NCI-H748 (cell line): ENCODE results near the gene SFT2D2.

Source experiments
- DNase-seq: peaks from one replicate; lab custom pipeline; 2025; ENCODE audit not compliant: unreplicated experiment; lab: John Stamatoyannopoulos, UW

The SFT2D2 gene

DNA sequence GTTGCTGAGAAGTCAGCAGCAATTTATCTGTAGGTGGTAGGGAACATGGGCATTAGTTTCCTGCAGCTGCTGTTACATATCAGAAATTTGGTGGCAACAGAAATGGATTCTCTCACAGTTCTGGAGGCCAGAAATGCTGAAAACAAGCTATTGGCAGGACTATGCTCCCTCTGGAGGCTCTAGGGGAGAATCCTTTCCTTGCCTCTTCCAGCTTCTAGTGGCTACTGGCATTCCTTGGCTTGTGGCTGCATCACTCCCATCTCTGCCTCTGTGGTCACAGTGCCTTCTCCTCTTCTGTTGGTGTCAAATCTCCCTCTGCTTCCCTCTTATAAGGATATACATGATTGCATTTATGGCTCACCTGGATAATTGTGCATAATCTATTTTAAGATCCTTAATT, 2.5 kb upstream of the SFT2D2 start:
- DNase-seq: no peak

- DNase-seq: no peak
Measured at GRCh38 chr1:168223681-168224540, 1.9 kb upstream of the SFT2D2 start.

DNA sequence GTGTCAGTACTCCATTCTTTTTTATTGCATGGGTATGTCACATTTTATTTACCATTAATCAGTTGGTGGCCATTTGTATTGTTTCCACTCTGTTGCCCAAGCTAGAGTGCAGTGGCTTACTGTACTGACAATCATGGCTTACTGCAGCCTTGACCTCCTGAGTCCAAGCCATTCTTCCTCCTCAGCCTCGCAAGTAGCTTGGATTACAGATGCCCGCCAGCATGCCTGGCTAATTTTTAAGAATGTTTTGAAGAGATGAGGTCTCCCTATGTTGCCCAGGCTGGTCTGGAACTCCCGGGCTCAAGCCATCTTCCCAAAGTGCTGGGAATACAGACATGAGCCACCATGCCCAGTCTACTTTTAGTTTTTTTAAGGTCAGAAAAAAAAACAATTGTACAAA, 813 bp upstream of the SFT2D2 start:
- no peak for DNase-seq

- DNase-seq: peak; percentile 51
Measured at GRCh38 chr1:168227620-168228019, 1.8 kb downstream of the SFT2D2 start.

DNA sequence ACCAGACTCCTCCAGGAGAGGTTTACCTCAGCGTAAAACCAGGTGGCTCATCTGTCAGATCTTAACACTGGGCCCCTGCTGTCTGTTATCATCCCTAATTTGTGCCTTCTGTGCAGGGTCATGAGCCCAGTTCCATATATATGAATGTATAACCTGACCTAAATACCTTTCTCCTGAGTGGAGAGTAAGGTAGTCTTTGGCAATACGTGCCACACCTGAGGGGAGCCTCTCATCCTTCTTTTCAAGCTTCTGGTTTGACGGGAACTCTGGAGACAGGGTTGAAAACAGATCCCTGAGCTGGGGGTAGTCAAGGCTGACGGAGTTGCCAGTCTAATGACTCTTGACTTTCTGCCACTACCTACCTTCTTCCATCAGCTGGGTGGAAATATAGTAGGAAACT, 4.1 kb downstream of the SFT2D2 start:
- no peak for DNase-seq

DNA sequence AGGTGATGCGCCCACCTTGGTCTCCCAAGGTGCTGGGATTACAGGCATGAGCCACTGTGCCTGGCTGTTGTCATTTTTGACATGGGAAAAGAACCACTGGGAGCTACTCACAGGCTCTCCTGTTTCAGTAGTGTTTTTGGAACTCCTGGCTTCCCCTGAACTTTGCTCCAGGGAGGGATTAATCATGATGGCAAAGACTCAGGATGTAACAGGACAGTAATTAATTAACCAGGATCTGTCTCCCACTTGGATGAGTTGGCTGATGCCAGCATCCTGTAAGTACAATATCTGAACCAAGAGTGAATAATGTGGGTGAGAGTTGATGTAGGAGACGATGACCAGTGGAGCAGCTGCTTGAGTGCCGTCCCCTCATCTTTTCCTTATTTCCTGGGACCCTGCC, 4.9 kb downstream of the SFT2D2 start:
- no peak for DNase-seq

GRCh38 chr1:168234846-168235547, 9.2 kb downstream of the SFT2D2 start:
- peak; percentile 59 for DNase-seq

DNA sequence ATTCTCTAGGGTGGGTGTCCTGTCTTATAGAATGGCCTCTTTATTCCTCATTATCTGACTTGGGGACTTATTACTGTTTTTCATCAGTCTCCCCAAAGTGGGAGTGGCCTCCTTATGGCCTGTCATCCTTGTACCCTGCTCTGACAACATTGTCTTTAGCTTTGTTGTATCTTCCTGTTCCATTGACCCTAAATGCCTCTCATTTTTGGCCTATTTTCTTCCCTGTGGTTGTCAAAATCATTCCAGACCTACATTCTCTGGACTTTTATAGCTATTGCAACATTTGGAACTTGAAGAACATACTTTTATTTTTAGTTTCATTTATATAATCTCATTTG, 9.7 kb downstream of the SFT2D2 start:
- DNase-seq: no peak

GRCh38 chr1:168235937-168236336, 10.1 kb downstream of the SFT2D2 start:
- DNase-seq: no peak

DNA sequence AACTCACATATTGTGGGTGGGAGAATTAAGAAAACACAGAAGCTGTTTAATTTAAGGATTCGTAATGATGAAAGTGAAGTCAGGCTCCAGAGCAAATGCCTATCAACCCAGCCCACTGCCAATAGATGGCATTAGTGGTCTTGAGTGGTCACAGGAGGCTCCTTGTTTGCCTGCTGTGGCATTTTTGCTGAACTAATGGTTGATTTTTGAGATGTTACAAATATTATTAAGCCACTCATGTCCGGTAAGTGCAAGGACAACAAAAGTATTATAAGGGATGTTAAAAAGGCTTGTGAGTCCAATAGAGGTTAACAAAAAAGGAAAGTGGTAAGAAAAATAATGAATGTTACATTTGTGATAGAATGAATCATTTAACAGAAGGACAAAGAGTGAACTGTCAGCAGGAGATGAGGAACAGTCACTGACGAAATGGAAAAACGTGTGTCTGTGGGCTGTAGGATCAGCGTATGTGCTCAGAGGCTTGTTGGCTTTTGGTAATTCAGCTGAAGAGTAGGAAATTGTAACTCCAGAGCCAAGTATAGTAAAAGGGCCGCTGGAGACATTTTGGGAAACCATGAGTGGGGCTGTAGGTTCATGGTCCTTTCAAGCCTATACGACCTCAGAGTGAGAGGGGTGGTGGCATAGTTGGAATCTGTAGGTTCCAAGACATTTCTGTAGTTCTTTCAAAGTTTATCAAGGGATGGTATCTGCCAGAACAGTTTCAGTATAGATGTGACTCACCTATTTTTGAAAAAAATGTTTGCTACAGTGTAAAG, 11.2 kb downstream of the SFT2D2 start:
- no peak for DNase-seq

GRCh38 chr1:168243198-168243597, 17.4 kb downstream of the SFT2D2 start:
- no peak for DNase-seq

- no peak for DNase-seq
Measured at GRCh38 chr1:168243636-168244212, 17.9 kb downstream of the SFT2D2 start.

DNA sequence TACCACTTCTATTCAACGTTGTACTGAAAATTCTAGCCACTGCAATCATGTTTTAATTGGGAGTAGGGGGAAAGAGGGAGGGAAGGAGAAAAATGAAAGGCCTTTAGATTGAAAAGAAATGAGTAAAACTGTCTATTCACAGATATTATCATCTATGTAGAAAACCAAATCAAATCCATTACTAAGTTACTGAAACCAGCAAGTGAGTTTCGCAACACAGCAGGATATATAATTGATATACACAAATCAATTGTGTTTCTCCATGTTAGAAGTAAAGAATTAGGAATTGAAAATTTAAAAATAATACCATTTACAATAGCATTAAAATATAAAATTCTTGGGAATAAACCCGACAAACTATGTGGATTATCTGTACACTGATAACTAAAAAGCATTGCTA, 19.2 kb downstream of the SFT2D2 start:
- DNase-seq: no peak

DNA sequence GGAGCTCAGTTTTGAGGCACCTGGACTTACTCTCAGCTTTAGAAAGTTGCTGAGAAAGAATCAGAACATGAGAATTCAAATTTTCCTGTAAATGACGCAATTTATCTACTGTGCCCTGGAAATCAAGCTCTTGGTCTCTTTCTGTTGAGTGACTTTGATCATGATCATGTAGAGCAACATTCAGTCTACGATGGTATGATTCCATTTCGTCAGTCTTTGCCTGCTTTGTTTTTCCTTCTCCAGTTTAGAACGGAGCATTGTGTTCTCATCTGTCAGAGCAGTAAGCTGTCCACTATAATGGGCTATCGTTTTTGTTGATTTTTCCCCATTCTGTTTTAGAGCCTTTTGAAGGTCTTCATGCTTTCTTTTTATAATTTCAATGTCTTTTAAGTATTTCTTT, 20.7 kb downstream of the SFT2D2 start:
- DNase-seq: no peak

DNA sequence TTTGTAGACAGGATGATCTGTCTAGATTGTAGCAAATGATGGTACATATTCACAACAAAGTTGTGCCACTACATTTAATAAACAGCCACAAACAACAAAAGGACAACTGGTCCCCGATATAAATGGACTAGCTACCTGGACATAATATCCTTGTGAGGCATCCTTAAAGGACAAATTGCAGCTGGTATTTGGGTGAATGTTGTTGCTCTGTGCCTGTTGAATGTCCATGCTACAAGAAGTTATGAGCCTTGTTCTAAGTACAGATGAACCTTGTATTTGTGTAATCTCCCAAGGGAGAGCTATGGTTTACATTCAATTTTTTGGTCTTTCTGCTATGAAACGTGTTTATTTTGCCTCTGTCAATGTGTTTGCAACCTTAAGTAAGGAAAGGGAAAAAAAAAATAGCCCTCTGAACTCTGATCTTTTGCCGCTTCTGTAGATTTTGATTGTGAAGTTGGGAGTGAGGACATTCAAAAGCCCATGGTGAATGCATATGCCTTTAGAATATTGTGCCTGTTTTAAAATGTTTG, 26.5 kb downstream of the SFT2D2 start:
- DNase-seq: no peak

DNA sequence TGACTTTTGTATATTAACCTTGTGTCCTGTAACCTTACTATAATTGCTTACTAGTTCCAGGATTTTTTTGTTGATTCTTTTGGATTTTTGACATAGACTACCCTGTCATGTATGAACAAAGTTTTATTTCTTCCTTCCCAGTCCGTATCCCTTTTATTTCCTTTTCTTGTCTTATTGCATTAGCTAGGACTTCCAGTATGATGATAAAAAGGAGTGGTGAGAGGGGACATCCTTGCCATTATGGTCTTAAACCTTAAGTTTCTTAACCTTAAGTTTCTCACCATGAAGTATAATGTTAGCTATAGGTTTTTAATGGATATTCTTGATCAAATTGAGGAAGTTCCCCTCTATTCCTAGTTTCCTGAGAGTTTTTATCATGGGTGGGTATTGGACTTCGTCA, 30.4 kb downstream of the SFT2D2 start:
- DNase-seq: no peak

- DNase-seq: no peak
Measured at GRCh38 chr1:168257397-168257796, 31.6 kb downstream of the SFT2D2 start.

DNA sequence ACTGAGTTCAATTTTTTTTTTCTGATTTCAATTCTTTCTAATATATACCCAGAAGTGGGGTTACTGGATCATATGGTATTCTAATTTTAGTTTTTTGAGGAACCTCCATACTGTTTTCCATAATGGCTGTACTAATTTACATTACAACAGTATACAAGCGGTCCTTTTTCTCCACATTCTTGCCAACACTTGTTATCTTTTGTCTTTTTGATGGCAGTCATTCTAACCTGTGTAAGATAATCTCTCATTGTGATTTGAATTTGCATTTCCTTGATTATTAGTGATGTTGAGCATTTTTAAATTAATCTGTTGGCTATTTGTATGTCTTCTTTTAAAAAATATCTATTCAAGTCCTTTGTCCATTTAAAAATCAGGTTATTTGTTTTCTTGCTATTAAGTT, 33.8 kb downstream of the SFT2D2 start:
- no peak for DNase-seq

- peak; percentile 94 for DNase-seq
Measured at GRCh38 chr1:168260393-168260792, 34.6 kb downstream of the SFT2D2 start.

- DNase-seq: no peak
Measured at GRCh38 chr1:168261390-168261789, 35.6 kb downstream of the SFT2D2 start.

GRCh38 chr1:168263130-168263529, 37.3 kb downstream of the SFT2D2 start:
- DNase-seq: no peak
